ENCODE results near the gene METRN. TPM values are rescaled to one million over a fixed set of nuclear protein-coding genes. Genes with fewer than 3 reads are reported as not detected.

Gene METRN
- total RNA-seq, 1 experiment from 2014 or later = 23.4 TPM

- DNase-seq = no peak
- intact Hi-C loops (cut with micrococcal nuclease; ENCODE audit: unreplicated experiment) = no loop called here
- Mint-ChIP-seq H3K4me1 (ENCODE audit: low read depth, unreplicated experiment) (no peaks in the 10 kb centered on the region), H3K9me3 (ENCODE audit: unreplicated experiment) (no peaks in the 10 kb centered on the region), H3K36me3 (ENCODE audit: insufficient read depth, unreplicated experiment) (no peaks in the 10 kb centered on the region), H3K4me3 (ENCODE audit: unreplicated experiment) (peak overlapping the region; percentile 73), H3K27ac (ENCODE audit: unreplicated experiment) (no peak overlapping the region), H3K27me3 (ENCODE audit: insufficient read depth, unreplicated experiment) (no peaks in the 10 kb centered on the region)
- Histone ChIP-seq H3K4me3 (ENCODE audit: low read depth, low read length) (no peak overlapping the region), H3K4me1 (no peaks in the 10 kb centered on the region; the same call in 1 of the 2 replicates), H3K36me3 (ENCODE audit: control insufficient read depth, insufficient read depth, low read length) (peaks cover 3% of the 10 kb centered on the region), H3K27me3 (replicated peaks; ENCODE audit: control insufficient read depth, insufficient read depth, low read length) (no peaks in the 10 kb centered on the region), H3K9me3 (no peaks in the 10 kb centered on the region)
- no peak for TF ChIP-seq CTCF (IDR thresholded peaks at IDR 0.05; ENCODE audit: insufficient read depth in 1 of 2, low read depth in 1 of 2, low read length in 1 of 2, severe bottlenecking in 1 of 2, unreplicated experiment in 1 of 2)
- ChIA-PET CTCF (interaction anchor here (1.0 kb wide), 1 partner anchor 23 kb away, joined by 3 read pairs; no protein-coding TSS in a partner anchor), POLR2A (no interaction called here)
- no TSS peak for BruUV-seq (replicated peaks)
Observed at GRCh38 chr16:667113-667779, 47.7 kb upstream of the METRN start.

- Mint-ChIP-seq H3K4me3 (ENCODE audit: unreplicated experiment) (peak within 1 kb of the TSS; percentile 73), H3K27me3 (ENCODE audit: insufficient read depth, unreplicated experiment) (no peaks in the 10 kb centered on the region), H3K4me1 (ENCODE audit: low read depth, unreplicated experiment) (no peaks in the 10 kb centered on the region), H3K9me3 (ENCODE audit: unreplicated experiment) (no peaks in the 10 kb centered on the region), H3K36me3 (ENCODE audit: insufficient read depth, unreplicated experiment) (no peaks in the 10 kb centered on the region), H3K27ac (ENCODE audit: unreplicated experiment) (no peak within 1 kb of the TSS)
- Histone ChIP-seq H3K9me3 (no peaks in the 10 kb centered on the region), H3K27me3 (replicated peaks; ENCODE audit: control insufficient read depth, insufficient read depth, low read length) (no peaks in the 10 kb centered on the region), H3K4me3 (ENCODE audit: low read depth, low read length) (peak within 1 kb of the TSS; percentile 99), H3K36me3 (ENCODE audit: control insufficient read depth, insufficient read depth, low read length) (peaks cover 5% of the 10 kb centered on the region), H3K4me1 (no peaks in the 10 kb centered on the region; the same call in 1 of the 2 replicates)
- ChIA-PET CTCF (interaction anchor here (1.0 kb wide), 1 partner anchor 22 kb away, joined by 3 read pairs; no protein-coding TSS in a partner anchor), POLR2A (no interaction called here)
- peak; percentile 89 to 94 for DNase-seq
- BruUV-seq (replicated peaks) = TSS peak; percentile 24
- peak; percentile 41 to 69 for TF ChIP-seq CTCF (IDR thresholded peaks at IDR 0.05; ENCODE audit: insufficient read depth in 1 of 2, low read depth in 1 of 2, low read length in 1 of 2, severe bottlenecking in 1 of 2, unreplicated experiment in 1 of 2)
- intact Hi-C loops (cut with micrococcal nuclease; ENCODE audit: unreplicated experiment) = no loop called here
Observed at GRCh38 chr16:667780-668518, 47.0 kb upstream of the METRN start, which contains the start of gene RHOT2. Gene RHOT2 (plus strand): TSS chr16:668132. CDS start chr16:668200, 68 bp downstream.

- no peak for TF ChIP-seq CTCF (IDR thresholded peaks at IDR 0.05; ENCODE audit: insufficient read depth in 1 of 2, low read depth in 1 of 2, low read length in 1 of 2, severe bottlenecking in 1 of 2, unreplicated experiment in 1 of 2)
- Histone ChIP-seq H3K27me3 (replicated peaks; ENCODE audit: control insufficient read depth, insufficient read depth, low read length) (no peaks in the 10 kb centered on the region), H3K4me3 (ENCODE audit: low read depth, low read length) (peak overlapping the region; percentile 99), H3K9me3 (no peaks in the 10 kb centered on the region), H3K36me3 (ENCODE audit: control insufficient read depth, insufficient read depth, low read length) (peaks cover 5% of the 10 kb centered on the region), H3K4me1 (no peaks in the 10 kb centered on the region; the same call in 1 of the 2 replicates)
- no peaks in the 10 kb centered on the region for H3K27me3 Mint-ChIP-seq (ENCODE audit: insufficient read depth, unreplicated experiment)
- H3K9me3 Mint-ChIP-seq (ENCODE audit: unreplicated experiment) = no peaks in the 10 kb centered on the region
- DNase-seq = no peak
- intact Hi-C loops (cut with micrococcal nuclease; ENCODE audit: unreplicated experiment) = no loop called here
- H3K4me3 Mint-ChIP-seq (ENCODE audit: unreplicated experiment) = peak overlapping the region; percentile 73
- H3K36me3 Mint-ChIP-seq (ENCODE audit: insufficient read depth, unreplicated experiment) = peaks cover 1% of the 10 kb centered on the region
- ChIA-PET POLR2A (no interaction called here), CTCF (no interaction called here)
- no TSS peak for BruUV-seq (replicated peaks)
- H3K4me1 Mint-ChIP-seq (ENCODE audit: low read depth, unreplicated experiment) = no peaks in the 10 kb centered on the region
- no peak overlapping the region for H3K27ac Mint-ChIP-seq (ENCODE audit: unreplicated experiment)
Observed at GRCh38 chr16:668519-669171, 46.3 kb upstream of the METRN start.

All from Caco-2 (cell line).